ENCODE measurements around the gene CHODL. TPM values are rescaled to one million over a fixed set of nuclear protein-coding genes. Genes with fewer than 3 reads are reported as not detected.

The CHODL gene
- total and polyA plus RNA-seq, 2 of the 4 experiments (the other 2 are of a cell fraction): under 0.01 TPM; not detected in 1

GRCh38 chr21:18245464-18245967, 883 bp downstream of the CHODL start:
- H3K14ac ChIP-seq (replicated peaks; ENCODE audit: low read depth, low read length): no peak overlapping the region
- H4K5ac ChIP-seq (ENCODE audit: low read depth, low read length): no peak overlapping the region
- no peak for DNase-seq
- no peak overlapping the region for H2AK9ac ChIP-seq (replicated peaks; ENCODE audit: low read depth, low read length, poor library complexity)
- H3K23ac ChIP-seq (ENCODE audit: low read depth, low read length): no peak overlapping the region
- no peak overlapping the region for H3K4me2 ChIP-seq (ENCODE audit: low read depth, low read length)
- no peak overlapping the region for H3K4me3 ChIP-seq (ENCODE audit: insufficient read depth, low read depth, low read length)
- H3K9me1 ChIP-seq (ENCODE audit: insufficient read depth, low read length): no peaks in the 10 kb centered on the region
- H3K36me3 ChIP-seq (ENCODE audit: control insufficient read depth, insufficient read depth, low read length): no peaks in the 10 kb centered on the region
- intact Hi-C loops (cut with micrococcal nuclease) (no loop called here), in situ Hi-C loops (cut with MboI; ENCODE audit: low sequenced_read_pairs) (no loop called here), dilution Hi-C loops (cut with HindIII; ENCODE audit: low sequenced_read_pairs, unreplicated experiment) (no loop called here)
- no peak overlapping the region for H3K4ac ChIP-seq (ENCODE audit: low read depth, low read length)
- no peak overlapping the region for H4K91ac ChIP-seq (ENCODE audit: insufficient read depth, low read depth, low read length)
- H2BK5ac ChIP-seq (ENCODE audit: low read depth, low read length, poor library complexity, severe bottlenecking): no peak overlapping the region
- no peak overlapping the region for H3K56ac ChIP-seq (ENCODE audit: extremely low read depth, insufficient read depth, low read length)
- CTCF ChIA-PET: no interaction called here
- no peak for ATAC-seq (ENCODE audit: low read depth)
- 19% methylated on average over 10 of the region's 22 CpGs; no CpG with 5 or more reads in 1 of the 2 experiments for WGBS, 2 experiments (ENCODE audit: extremely low coverage in 2 of 2, insufficient read length in 1 of 2)
- H3K4me1 ChIP-seq (ENCODE audit: control insufficient read depth, insufficient read depth, low read length): no peaks in the 10 kb centered on the region
- BruUV-seq (replicated peaks): no TSS peak
- peaks cover 8% of the 10 kb centered on the region for H3K9me3 ChIP-seq (ENCODE audit: control insufficient read depth, insufficient read depth, low read length)
- H4K20me1 ChIP-seq (ENCODE audit: insufficient read depth, low read length): no peaks in the 10 kb centered on the region
- no peak overlapping the region for H2AFZ ChIP-seq (replicated peaks; ENCODE audit: low read length, poor library complexity)
- H4K8ac ChIP-seq (ENCODE audit: low read depth in 2 of 2, low read length in 2 of 2): no peak overlapping the region
- POLR2A ChIA-PET (ENCODE audit: unreplicated experiment): no interaction called here
- no peak overlapping the region for H2BK20ac ChIP-seq (ENCODE audit: low read depth, low read length)
- H2BK15ac ChIP-seq (ENCODE audit: low read depth, low read length): no peak overlapping the region
- TF ChIP-seq MXI1 (IDR thresholded peaks at IDR 0.05; ENCODE audit: borderline replicate concordance, low read depth, low read length) (no peak), CHD1 (IDR thresholded peaks at IDR 0.05; ENCODE audit: low read depth, low read length) (no peak), CTCF (conservative IDR thresholded peaks at IDR 0.05; ENCODE audit: low read depth, low read length) (no peak), SMC3 (IDR thresholded peaks at IDR 0.05; ENCODE audit: low read depth, low read length) (no peak), RCOR1 (IDR thresholded peaks at IDR 0.05; ENCODE audit: insufficient replicate concordance, low read length) (no peak), MAFK (IDR thresholded peaks at IDR 0.05; ENCODE audit: low read depth, low read length) (no peak), CEBPB (IDR thresholded peaks at IDR 0.05; ENCODE audit: low read depth, low read length) (no peak), RAD21 (IDR thresholded peaks at IDR 0.05; ENCODE audit: low read length) (no peak), BHLHE40 (IDR thresholded peaks at IDR 0.05; ENCODE audit: low read depth, low read length) (no peak), POLR2A (IDR thresholded peaks at IDR 0.05; ENCODE audit: low read depth, low read length) (no peak), NFE2L2 (IDR thresholded peaks at IDR 0.05; ENCODE audit: low read depth, low read length) (no peak), MAZ (IDR thresholded peaks at IDR 0.05; ENCODE audit: borderline replicate concordance, low read depth, low read length) (no peak), FOS (IDR thresholded peaks at IDR 0.05; ENCODE audit: low read depth, low read length) (no peak), ELK1 (IDR thresholded peaks at IDR 0.05; ENCODE audit: borderline replicate concordance, low read depth, low read length) (no peak)
- H3K9ac ChIP-seq (ENCODE audit: low read depth, low read length): no peak overlapping the region
- no peak overlapping the region for H3K18ac ChIP-seq (ENCODE audit: low read depth, low read length)
- H2AK5ac ChIP-seq (ENCODE audit: low read depth, low read length): no peak overlapping the region
- no peak overlapping the region for H2BK120ac ChIP-seq (ENCODE audit: low read depth, low read length)
- no peaks in the 10 kb centered on the region for H3K79me1 ChIP-seq (ENCODE audit: low read depth in 1 of 2, low read length in 2 of 2)
- H3K27me3 ChIP-seq (ENCODE audit: control insufficient read depth, insufficient read depth, low read length): no peaks in the 10 kb centered on the region
- no peak overlapping the region for H3K27ac ChIP-seq (ENCODE audit: insufficient read depth, low read length)
